Measurements from ENCODE around the gene CSNK2B.

CSNK2B gene

DNA sequence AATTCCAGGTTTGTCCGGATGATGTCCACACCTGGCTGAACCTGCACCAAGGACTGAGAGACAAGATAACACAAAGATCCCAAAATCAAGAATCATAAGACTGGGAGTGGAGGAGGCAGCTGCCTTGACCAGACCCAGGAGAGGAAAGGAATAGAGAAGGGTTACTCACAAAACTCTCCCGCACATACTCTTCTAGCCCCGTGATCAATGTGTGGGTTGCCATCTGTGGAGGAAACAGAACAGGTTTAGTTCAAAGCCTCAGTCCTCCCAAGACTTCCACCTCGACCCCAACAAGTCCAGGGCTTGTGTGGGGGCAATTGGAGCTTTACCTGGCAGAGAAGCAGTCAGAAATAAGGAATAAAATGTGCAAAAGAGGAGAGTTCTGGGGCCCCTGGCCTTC lies 24.5 kb upstream of the CSNK2B start:
- CTCF ChIA-PET: interaction anchor here (0.7 to 1.5 kb wide), 3 partner anchors 9 to 43 kb away, joined by 3 to 5 read pairs (median 4); partner anchors contain the start of gene BAG6

GRCh38 chr6:31642798-31643570 lies 22.9 kb upstream of the CSNK2B start:
- CTCF ChIA-PET: interaction anchor here (0.9 to 1.5 kb wide), 2 partner anchors 18 to 21 kb away, joined by 3 to 4 read pairs; partner anchors contain the start of gene C6orf47
- DNase-seq (ENCODE audit: low read depth, low spot score): no peak
- POLR2A ChIA-PET: interaction anchor here (0.6 to 1.5 kb wide), 2 partner anchors 9 to 184 kb away, joined by 3 to 4 read pairs; partner anchors contain the start of gene HSPA1B
- TF ChIP-seq CTCF (IDR thresholded peaks at IDR 0.05; ENCODE audit: insufficient read depth, low read length, missing control alignments): no peak
- H3K4me3 ChIP-seq (ENCODE audit: low read depth, low read length): no peak overlapping the region

More for the DNA sequence above, 24.5 kb upstream of the CSNK2B start:
- DNase-seq (ENCODE audit: low read depth, low spot score): no peak
- no peak for TF ChIP-seq CTCF (IDR thresholded peaks at IDR 0.05; ENCODE audit: insufficient read depth, low read length, missing control alignments)
- POLR2A ChIA-PET: no interaction called here
- H3K4me3 ChIP-seq (ENCODE audit: low read depth, low read length): no peak overlapping the region

- DNase-seq (ENCODE audit: low read depth, low spot score): no peak
- ChIA-PET CTCF (interaction anchor here (0.9 to 1.5 kb wide), 2 partner anchors 17 to 20 kb away, joined by 3 to 4 read pairs; partner anchors contain the start of gene C6orf47), POLR2A (no interaction called here)
- TF ChIP-seq CTCF (IDR thresholded peaks at IDR 0.05; ENCODE audit: insufficient read depth, low read length, missing control alignments): no peak
- H3K4me3 ChIP-seq (ENCODE audit: low read depth, low read length): no peak overlapping the region
Measured at GRCh38 chr6:31643818-31644454, 21.9 kb upstream of the CSNK2B start.

GRCh38 chr6:31645325-31645724 lies 20.6 kb upstream of the CSNK2B start:
- no peak overlapping the region for H3K4me3 ChIP-seq (ENCODE audit: low read depth, low read length)
- ChIA-PET CTCF (interaction anchor here (0.7 to 1.1 kb wide), 2 partner anchors 10 to 12 kb away, joined by 3 read pairs; no protein-coding TSS in a partner anchor), POLR2A (interaction anchor here (0.6 kb wide), 1 partner anchor 11 kb away, joined by 3 read pairs; no protein-coding TSS in a partner anchor)
- DNase-seq (ENCODE audit: low read depth, low spot score): no peak
- TF ChIP-seq CTCF (IDR thresholded peaks at IDR 0.05; ENCODE audit: insufficient read depth, low read length, missing control alignments): no peak

- peak overlapping the region; percentile 91 for H3K4me3 ChIP-seq (ENCODE audit: low read depth, low read length)
- no peak for TF ChIP-seq CTCF (IDR thresholded peaks at IDR 0.05; ENCODE audit: insufficient read depth, low read length, missing control alignments)
- DNase-seq (ENCODE audit: low read depth, low spot score): no peak
- ChIA-PET POLR2A (interaction anchor here (0.6 to 3.6 kb wide), 13 partner anchors 9 to 238 kb away, joined by 3 to 31 read pairs (median 4); partner anchors contain the start of genes C6orf47, CSNK2B, GPANK1 and HSPA1B), CTCF (interaction anchor here (1.1 to 3.9 kb wide), 5 partner anchors 9 to 105 kb away, joined by 3 to 19 read pairs (median 11); partner anchors contain the start of genes ATP6V1G2, C6orf47 and GPANK1)
Measured at GRCh38 chr6:31651602-31652191, 14.2 kb upstream of the CSNK2B start.
